Heart left ventricle (tissue), 16 donors: ENCODE data around the gene TULP4. TPM values are rescaled to one million over a fixed set of nuclear protein-coding genes. Genes with fewer than 3 reads are reported as not detected.

Source experiments
- ATAC-seq, 4 donors: fragments of 200-7000 bp; cut with Tn5 transposase; one replicate each; pipeline ENCODE4 v1.9.1; 2020 to 2022; ENCODE audit warnings: moderate library complexity in 4 of 4, mild to moderate bottlenecking in 3 of 4, moderate number of reproducible peaks in 1 of 4
- DNase-seq, 5 donors: peaks; one replicate each; pipeline ENCODE4 v3.0.0-alpha.2; 2020
- H3K27ac ChIP-seq, 12 donors: fragments of 200-600 bp; sonication (generic) in 4 of 12; one replicate each; pipeline versions ENCODE4 v1.5.0 to v1.8.0; 2016 to 2022; ENCODE audit warnings: mild to moderate bottlenecking in 2 of 12
- H3K27me3 ChIP-seq, 9 donors: fragments of 200-600 bp; sonication (generic) in 2 of 9; one replicate each; pipeline versions ENCODE4 v1.5.1 to v1.8.0; 2016 to 2022; ENCODE audit warnings: mild to moderate bottlenecking in 3 of 9
- H3K36me3 ChIP-seq, 9 donors: fragments of 200-600 bp; sonication (generic) in 2 of 9; one replicate each; pipeline versions ENCODE4 v1.5.0 to v1.8.0; 2018 to 2022; ENCODE audit warnings: mild to moderate bottlenecking in 2 of 9
- H3K4me1 ChIP-seq, 12 donors: fragments of 200-600 bp; sonication (generic) in 4 of 12; one replicate each; pipeline versions ENCODE4 v1.5.0 to v1.8.0; 2016 to 2022; ENCODE audit warnings: mild to moderate bottlenecking in 3 of 12
- H3K4me3 ChIP-seq, 12 donors: fragments of 200-600 bp; sonication (generic) in 4 of 12; one replicate each; pipeline versions ENCODE4 v1.5.0 to v1.8.0; 2017 to 2022; ENCODE audit warnings: mild to moderate bottlenecking in 9 of 12, moderate library complexity in 4 of 12
- H3K9me3 ChIP-seq, 12 donors: fragments of 200-600 bp; sonication (generic) in 4 of 12; one replicate each; pipeline versions ENCODE4 v1.5.0 to v1.8.0; 2016 to 2022; ENCODE audit warnings: mild to moderate bottlenecking in 1 of 12
- CTCF ChIP-seq, 12 donors: fragments of 200-600 bp; sonication (generic) in 4 of 12; IDR thresholded peaks; one replicate each; pipeline versions ENCODE4 v1.5.0 to v1.8.0; 2018 to 2022; ENCODE audit warnings: antibody characterized with exemption in 12 of 12, mild to moderate bottlenecking in 5 of 12
- POLR2A ChIP-seq, 2 donors: fragments of 450-650 bp; IDR thresholded peaks; one replicate each; pipeline ENCODE4 v1.6.1; 2017; ENCODE audit warnings: antibody characterized with exemption in 2 of 2, mild to moderate bottlenecking in 2 of 2, moderate library complexity in 2 of 2
- WGBS, 4 donors: extraction: QIAGEN DNeasy Blood & Tissue Kit in 2 of 4; methylation state at CpG; one replicate each; pipeline versions ENCODE4 v1.1.5 to v1.1.7; 2013 to 2018; 5-methylcytosine and 5-hydroxymethylcytosine counted together
- intact Hi-C, 10 donors: fragments of 100-400 bp; cut with DNase I; formaldehyde crosslinking; loops; one replicate each; pipeline versions ENCODE4 v1.11.1 to v1.14.2; 2022
- polyA plus RNA-seq, 2 donors: library from polyadenylated mRNA; stranded (reverse); fragments of 200-250 nt; gene quantifications; one replicate each; pipeline ENCODE4 v1.2.3, GENCODE V29; 2013
- total RNA-seq, 9 donors: library from RNA; depleted of rRNA in 2 of 9; stranded (reverse); fragments of >200 nt in 2 of 9; fragmentation: NEBNext Ultra II Directional in 3 of 9; extraction: Animal tissue kit (Norgen Biotek cat#: 25700) in 3 of 9; gene quantifications; one replicate each; pipeline versions ENCODE4 v1.1.0 to v1.2.4, GENCODE V29; 2016 to 2023
- donor health status: ischemic (EF 13 %, LVEDD 7.1; RV severe dilation, severe dysfunction).
- donor health status: healthy with polysubstance abuse.
- donor health status: DM: no; HTN: yes; CAD: no.
- donor health status: DM: no; HTN: no; CAD: no.
- donor health status: ischemic (EF 25% LVEDD 6.9; RV normal size, moderate dysfunction).
- donor health status: ischemic (EF 25% LVEDD 5.7; RV mildly dilated, moderate dysfunction).
- donor health status: healthy.
- donor health status: DM: yes; HTN: yes; CAD: no.
- donor health status: ischemic (EF 35%, LVEDD 5.7; RV mildly dilated, moderate dysfunction).
- donor health status: nonischemic (EF 11% LVEDD 7.7; RV severe dilation, severe dysfunction).
- donor health status: DM: yes; HTN: yes; CAD: no.
- donor health status: PGD.
- donor health status: ischemic (EF 29% LVEDD 5.4; RV normal size, mild dysfunction).
- donor health status: nonischemic (EF 23%, LVEDD 6.1; RV moderate dilation, normal function).

The TULP4 gene
- total and polyA plus RNA-seq, 11 donors, result 9.6 to 134 (median 93.0) TPM

DNA sequence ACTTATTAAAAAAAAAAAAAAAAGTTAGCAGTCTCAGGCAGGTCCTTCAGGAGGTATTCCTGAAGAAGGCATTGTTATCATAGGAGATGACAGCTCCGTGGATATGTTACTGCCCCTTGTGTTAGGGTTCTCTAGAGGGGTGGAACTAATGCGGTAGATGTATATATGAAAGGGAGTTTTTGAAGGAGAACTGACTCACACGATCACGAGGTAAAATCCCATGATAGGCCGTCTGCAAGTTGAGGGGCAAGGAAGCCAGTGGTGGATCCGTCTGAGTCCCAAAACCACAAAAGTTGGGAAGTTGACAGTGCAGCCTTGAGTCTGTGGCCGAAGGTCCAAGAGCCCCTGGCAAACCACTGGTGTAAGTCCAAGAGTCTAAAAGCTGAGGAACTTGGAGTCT is 103.4 kb downstream of the TULP4 start:
- H3K27me3 ChIP-seq, result no peaks in the 10 kb centered on the region
- H3K36me3 ChIP-seq, result peaks cover 0 to 18% (median 6%) of the 10 kb centered on the region in 9 donors
- peaks cover 0 to 14% (median 0%) of the 10 kb centered on the region in 12 donors for H3K9me3 ChIP-seq
- no peak for ATAC-seq
- no peak overlapping the region for H3K27ac ChIP-seq
- peaks cover 0 to 16% (median under 1%) of the 10 kb centered on the region in 12 donors for H3K4me1 ChIP-seq
- intact Hi-C loops, result no loop called here
- TF ChIP-seq POLR2A (IDR thresholded peaks at IDR 0.05), result no peak
- no peak for TF ChIP-seq CTCF (IDR thresholded peaks at IDR 0.05)
- H3K4me3 ChIP-seq, result no peak overlapping the region
- 86 to 91% (median 87%) methylated on average over 7 of the region's 7 CpGs for WGBS, 4 donors
- DNase-seq, result no peak

GRCh38 chr6:158416883-158417759 is 104.9 kb downstream of the TULP4 start:
- H3K9me3 ChIP-seq, result peaks cover 0 to 14% (median 0%) of the 10 kb centered on the region in 12 donors
- no peak for ATAC-seq
- peaks cover 0 to 18% (median 6%) of the 10 kb centered on the region in 9 donors for H3K36me3 ChIP-seq

GRCh38 chr6:158417760-158418098 is 105.5 kb downstream of the TULP4 start:
- H3K36me3 ChIP-seq, result peaks cover 0 to 18% (median 6%) of the 10 kb centered on the region in 9 donors
- no peaks in the 10 kb centered on the region for H3K27me3 ChIP-seq
- no peak for TF ChIP-seq CTCF (IDR thresholded peaks at IDR 0.05)
- no peak for TF ChIP-seq POLR2A (IDR thresholded peaks at IDR 0.05)
- no peak for DNase-seq
- no peak for ATAC-seq
- no peak overlapping the region for H3K27ac ChIP-seq
- H3K4me3 ChIP-seq, result no peak overlapping the region
- intact Hi-C loops, result no loop called here
- peaks cover 0 to 10% (median 0%) of the 10 kb centered on the region in 12 donors for H3K4me1 ChIP-seq
- peaks cover 0 to 14% (median 0%) of the 10 kb centered on the region in 12 donors for H3K9me3 ChIP-seq
- 80 to 100% (median 88%) methylated on average over 1 of the region's 1 CpG for WGBS, 4 donors

More at GRCh38 chr6:158416883-158417759, 104.9 kb downstream of the TULP4 start:
- no peak for DNase-seq
- no peak overlapping the region for H3K27ac ChIP-seq
- no peak overlapping the region for H3K4me3 ChIP-seq
- intact Hi-C loops, result no loop called here
- WGBS, 4 donors, result 84 to 88% (median 87%) methylated on average over 4 of the region's 4 CpGs
- TF ChIP-seq CTCF (IDR thresholded peaks at IDR 0.05), result no peak
- no peak for TF ChIP-seq POLR2A (IDR thresholded peaks at IDR 0.05)
- peaks cover 0 to 10% (median 0%) of the 10 kb centered on the region in 12 donors for H3K4me1 ChIP-seq
- no peaks in the 10 kb centered on the region for H3K27me3 ChIP-seq

DNA sequence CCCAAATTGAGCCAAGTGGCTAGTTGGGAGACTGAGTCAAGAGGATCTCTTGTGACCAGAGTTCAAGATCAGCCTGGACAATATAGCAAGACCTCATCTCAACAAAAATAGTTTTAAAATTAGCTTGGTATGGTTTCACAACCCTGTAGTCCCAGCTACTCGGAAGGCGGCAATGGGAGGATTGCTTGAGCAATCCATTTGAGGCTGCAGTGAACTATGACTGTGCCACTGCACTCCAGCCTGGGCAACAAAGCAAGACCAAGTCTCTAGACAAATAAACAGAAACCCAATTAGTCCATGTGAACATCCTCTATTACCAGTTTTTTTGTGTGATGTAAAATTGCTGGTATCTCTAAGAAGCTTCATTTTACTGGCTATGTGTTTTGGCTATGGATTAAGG is 106.2 kb downstream of the TULP4 start:
- no peak overlapping the region for H3K4me3 ChIP-seq
- intact Hi-C loops, result no loop called here

More for the DNA sequence above, 106.2 kb downstream of the TULP4 start:
- no peaks in the 10 kb centered on the region for H3K27me3 ChIP-seq
- H3K36me3 ChIP-seq, result peaks cover 0 to 14% (median 2%) of the 10 kb centered on the region in 9 donors
- H3K9me3 ChIP-seq, result peaks cover 0 to 14% (median 0%) of the 10 kb centered on the region in 12 donors
- no peak for DNase-seq
- ATAC-seq, result no peak
- TF ChIP-seq POLR2A (IDR thresholded peaks at IDR 0.05) (no peak), CTCF (IDR thresholded peaks at IDR 0.05) (no peak)
- H3K4me1 ChIP-seq, result peaks cover 0 to 10% (median 0%) of the 10 kb centered on the region in 12 donors
- WGBS, 4 donors, result 97 to 100% (median 98%) methylated on average over 2 of the region's 2 CpGs
- H3K27ac ChIP-seq, result no peak overlapping the region
